Panc1 (cell line): ENCODE measurements around the gene ATP8B3. TPM values are rescaled to one million over a fixed set of nuclear protein-coding genes. Genes with fewer than 3 reads are reported as not detected.

ENCODE experiments used
- ATAC-seq: fragments of 200-7000 bp; cut with Tn5 transposase; 2 replicates; pipeline ENCODE4 v1.9.1; 2020; ENCODE audit warnings: mild to moderate bottlenecking, moderate library complexity
- BruUV-seq: library from RNA; stranded (reverse); fragments of 400-500 nt; replicated peaks from 2 replicates; lab custom pipeline; 2021; lab: Mats Ljungman, UMichigan
- CTCF ChIA-PET: fragments of 300-600 bp; sonication (Branson Sonifier 250); formaldehyde crosslinking; loops from one replicate; lab custom pipeline; 2022; ENCODE audit warnings: antibody characterized with exemption; lab: Charles Lee
- POLR2A ChIA-PET: fragments of 300-600 bp; sonication (Branson Sonifier 250); formaldehyde crosslinking; loops from one replicate; lab custom pipeline; 2022; ENCODE audit warnings: antibody characterized with exemption; lab: Charles Lee
- DNase-seq: peaks from one replicate; pipeline ENCODE4 v3.0.0-alpha.2; 2010; ENCODE audit warnings: low read depth, low spot score
- H3K27ac ChIP-seq: 2 replicates; pipeline ENCODE4 v1.5.1; 2011; ENCODE audit warnings: mild to moderate bottlenecking, low read length, inconsistent platforms
- H3K27me3 ChIP-seq: fragments of 200-500 bp; sonication (Bioruptor generic); 2 replicates; pipeline ENCODE4 v1.6.0; 2014; ENCODE audit warnings: low read length, inconsistent platforms; ENCODE audit not compliant: control insufficient read depth, insufficient read depth
- H3K36me3 ChIP-seq: fragments of 200-500 bp; sonication (Bioruptor generic); 2 replicates; pipeline ENCODE4 v1.5.1; 2014; ENCODE audit warnings: inconsistent platforms, mild to moderate bottlenecking, low read length, moderate library complexity; ENCODE audit not compliant: control insufficient read depth, insufficient read depth
- H3K4me1 ChIP-seq: 2 replicates; pipeline ENCODE4 v1.5.1; 2011; ENCODE audit warnings: inconsistent platforms, mild to moderate bottlenecking, low read length, moderate library complexity; ENCODE audit not compliant: control insufficient read depth, insufficient read depth
- H3K4me3 ChIP-seq, 2 experiments: 2 replicates each; pipeline ENCODE4 v1.5.1; 2011 to 2012; ENCODE audit warnings: low read depth in 2 of 2, low read length in 2 of 2, mild to moderate bottlenecking in 2 of 2, inconsistent platforms in 1 of 2, moderate library complexity in 1 of 2
- H3K9me3 ChIP-seq: fragments of 200-500 bp; sonication (Bioruptor generic); 2 replicates; pipeline ENCODE4 v1.5.1; 2014; ENCODE audit warnings: low read depth, mild to moderate bottlenecking, inconsistent platforms, low read length, moderate library complexity; ENCODE audit not compliant: control insufficient read depth, insufficient read depth
- POLR2AphosphoS5 ChIP-seq: IDR thresholded peaks from 2 replicates; pipeline ENCODE4 v1.6.1; 2012; ENCODE audit warnings: mild to moderate bottlenecking, low read depth, low read length, moderate library complexity
- SIN3A ChIP-seq: IDR thresholded peaks from 2 replicates; pipeline ENCODE4 v1.6.1; 2012; ENCODE audit warnings: low read depth, mild to moderate bottlenecking, low read length, moderate library complexity, borderline replicate concordance; ENCODE audit not compliant: insufficient read depth
- TCF7L2 ChIP-seq: IDR thresholded peaks from 2 replicates; pipeline ENCODE4 v1.6.1; 2011; ENCODE audit warnings: mild to moderate bottlenecking, low read depth, low read length, inconsistent platforms
- in situ Hi-C: cut with HindIII; loops from 2 replicates; pipeline ENCODE4 v1.10.0; 2016; ENCODE audit warnings: low sequenced_read_pairs, low pct_unique_long_range_greater_than_20kb
- intact Hi-C: fragments of 100-400 bp; cut with micrococcal nuclease; formaldehyde crosslinking; loops from one replicate; pipeline ENCODE4 v1.10.0; 2022; ENCODE audit not compliant: unreplicated experiment
- total RNA-seq: library from RNA; stranded (reverse); gene quantifications from one replicate; pipeline ENCODE4 v1.2.1, GENCODE V29; 2021; ENCODE audit not compliant: unreplicated experiment
- TF ChIP-seq, protein P1 (sequence below): fragments of 450-650 bp; IDR thresholded peaks from 2 replicates; pipeline ENCODE4 v1.5.1; 2017; ENCODE audit warnings: mild to moderate bottlenecking
- TF ChIP-seq, protein P2 (sequence below), 2 experiments: IDR thresholded peaks; 2 replicates each; pipeline ENCODE4 v1.6.1; 2011 to 2012; ENCODE audit warnings: low read depth in 2 of 2, control low read depth in 1 of 2, low read length in 1 of 2, mild to moderate bottlenecking in 1 of 2, moderate library complexity in 1 of 2; ENCODE audit not compliant: insufficient read depth in 1 of 2

The ATP8B3 gene
- total RNA-seq, 1 experiment from 2014 or later: 67.7 TPM

DNA sequence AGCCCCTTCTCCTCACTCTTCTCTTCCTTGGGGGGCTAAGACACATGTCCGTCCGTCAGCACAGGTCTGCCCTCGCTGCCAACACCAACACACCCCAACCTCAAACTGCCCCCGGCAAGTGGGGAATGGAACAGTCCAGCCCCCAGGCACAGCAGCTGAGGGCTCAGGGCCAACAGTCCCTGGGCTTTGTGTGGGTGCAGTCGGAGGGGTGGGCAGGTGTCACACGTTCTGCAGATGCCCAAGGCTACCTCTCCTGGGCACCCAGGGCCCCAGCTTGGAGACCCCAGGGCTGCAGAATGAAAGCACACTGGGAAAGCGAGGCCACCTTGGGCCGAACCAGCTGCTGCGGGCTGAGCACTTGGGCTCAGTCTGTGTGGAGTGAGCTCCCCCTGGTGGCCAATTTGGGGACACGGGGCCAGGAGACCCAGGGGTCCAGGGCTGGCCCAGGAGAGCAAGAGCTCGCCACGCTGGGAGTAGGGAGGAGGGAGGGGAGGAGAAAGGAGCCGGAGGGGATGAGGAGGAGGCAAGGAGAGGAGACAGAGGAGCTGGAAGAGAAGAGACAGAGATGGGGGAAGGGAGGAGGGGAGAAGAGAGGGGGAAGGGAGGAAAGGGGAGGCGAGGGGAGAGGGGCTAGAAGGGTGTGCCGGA, 14.0 kb upstream of the ATP8B3 start:
- POLR2A ChIA-PET: interaction anchor here (0.7 kb wide), 1 partner anchor 45 kb away, joined by 3 read pairs; no protein-coding TSS in a partner anchor
- Histone ChIP-seq H3K27me3 (no peaks in the 10 kb centered on the region), H3K36me3 (no peaks in the 10 kb centered on the region), H3K4me1 (peaks cover 23% of the 10 kb centered on the region), H3K27ac (peak overlapping the region; percentile 72), H3K9me3 (no peaks in the 10 kb centered on the region), H3K4me3 (no peak overlapping the region; a peak in 1 of 4 replicates)
- DNase-seq (no peak), ATAC-seq (peak; percentile 86)
- no TSS peak for BruUV-seq
- intact Hi-C loops (no loop called here), in situ Hi-C loops (no loop called here)
- TF ChIP-seq SIN3A: no peak
- TF ChIP-seq, protein P1, sequence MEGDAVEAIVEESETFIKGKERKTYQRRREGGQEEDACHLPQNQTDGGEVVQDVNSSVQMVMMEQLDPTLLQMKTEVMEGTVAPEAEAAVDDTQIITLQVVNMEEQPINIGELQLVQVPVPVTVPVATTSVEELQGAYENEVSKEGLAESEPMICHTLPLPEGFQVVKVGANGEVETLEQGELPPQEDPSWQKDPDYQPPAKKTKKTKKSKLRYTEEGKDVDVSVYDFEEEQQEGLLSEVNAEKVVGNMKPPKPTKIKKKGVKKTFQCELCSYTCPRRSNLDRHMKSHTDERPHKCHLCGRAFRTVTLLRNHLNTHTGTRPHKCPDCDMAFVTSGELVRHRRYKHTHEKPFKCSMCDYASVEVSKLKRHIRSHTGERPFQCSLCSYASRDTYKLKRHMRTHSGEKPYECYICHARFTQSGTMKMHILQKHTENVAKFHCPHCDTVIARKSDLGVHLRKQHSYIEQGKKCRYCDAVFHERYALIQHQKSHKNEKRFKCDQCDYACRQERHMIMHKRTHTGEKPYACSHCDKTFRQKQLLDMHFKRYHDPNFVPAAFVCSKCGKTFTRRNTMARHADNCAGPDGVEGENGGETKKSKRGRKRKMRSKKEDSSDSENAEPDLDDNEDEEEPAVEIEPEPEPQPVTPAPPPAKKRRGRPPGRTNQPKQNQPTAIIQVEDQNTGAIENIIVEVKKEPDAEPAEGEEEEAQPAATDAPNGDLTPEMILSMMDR: peak; percentile 91
- CTCF ChIA-PET: interaction anchor here (0.5 to 1.4 kb wide), 9 partner anchors 12 to 364 kb away, joined by 3 to 17 read pairs (median 4); no protein-coding TSS in a partner anchor

GRCh38 chr19:1824252-1824622, 12.2 kb upstream of the ATP8B3 start:
- H3K27me3 ChIP-seq: no peaks in the 10 kb centered on the region
- ChIA-PET POLR2A (no interaction called here), CTCF (no interaction called here)
- H3K27ac ChIP-seq: no peak overlapping the region; the same call in 1 of the 2 replicates
- H3K4me3 ChIP-seq: no peak overlapping the region
- DNase-seq (no peak), ATAC-seq (no peak)
- in situ Hi-C loops: no loop called here
- no peaks in the 10 kb centered on the region for H3K36me3 ChIP-seq
- H3K9me3 ChIP-seq: no peaks in the 10 kb centered on the region
- intact Hi-C loops: no loop called here
- peaks cover 10% of the 10 kb centered on the region for H3K4me1 ChIP-seq
- BruUV-seq: TSS peak; percentile 69
- TF ChIP-seq SIN3A: no peak
- TF ChIP-seq TCF7L2: no peak
- no peak for TF ChIP-seq POLR2AphosphoS5
- TF ChIP-seq, protein P2, sequence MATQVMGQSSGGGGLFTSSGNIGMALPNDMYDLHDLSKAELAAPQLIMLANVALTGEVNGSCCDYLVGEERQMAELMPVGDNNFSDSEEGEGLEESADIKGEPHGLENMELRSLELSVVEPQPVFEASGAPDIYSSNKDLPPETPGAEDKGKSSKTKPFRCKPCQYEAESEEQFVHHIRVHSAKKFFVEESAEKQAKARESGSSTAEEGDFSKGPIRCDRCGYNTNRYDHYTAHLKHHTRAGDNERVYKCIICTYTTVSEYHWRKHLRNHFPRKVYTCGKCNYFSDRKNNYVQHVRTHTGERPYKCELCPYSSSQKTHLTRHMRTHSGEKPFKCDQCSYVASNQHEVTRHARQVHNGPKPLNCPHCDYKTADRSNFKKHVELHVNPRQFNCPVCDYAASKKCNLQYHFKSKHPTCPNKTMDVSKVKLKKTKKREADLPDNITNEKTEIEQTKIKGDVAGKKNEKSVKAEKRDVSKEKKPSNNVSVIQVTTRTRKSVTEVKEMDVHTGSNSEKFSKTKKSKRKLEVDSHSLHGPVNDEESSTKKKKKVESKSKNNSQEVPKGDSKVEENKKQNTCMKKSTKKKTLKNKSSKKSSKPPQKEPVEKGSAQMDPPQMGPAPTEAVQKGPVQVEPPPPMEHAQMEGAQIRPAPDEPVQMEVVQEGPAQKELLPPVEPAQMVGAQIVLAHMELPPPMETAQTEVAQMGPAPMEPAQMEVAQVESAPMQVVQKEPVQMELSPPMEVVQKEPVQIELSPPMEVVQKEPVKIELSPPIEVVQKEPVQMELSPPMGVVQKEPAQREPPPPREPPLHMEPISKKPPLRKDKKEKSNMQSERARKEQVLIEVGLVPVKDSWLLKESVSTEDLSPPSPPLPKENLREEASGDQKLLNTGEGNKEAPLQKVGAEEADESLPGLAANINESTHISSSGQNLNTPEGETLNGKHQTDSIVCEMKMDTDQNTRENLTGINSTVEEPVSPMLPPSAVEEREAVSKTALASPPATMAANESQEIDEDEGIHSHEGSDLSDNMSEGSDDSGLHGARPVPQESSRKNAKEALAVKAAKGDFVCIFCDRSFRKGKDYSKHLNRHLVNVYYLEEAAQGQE (IDR thresholded peaks at IDR 0.05; ENCODE audit: insufficient read depth in 1 of 2, low read depth in 2 of 2, low read length in 1 of 2): no peak
- TF ChIP-seq, protein P1: no peak
